ENCODE results near the gene PRR11.

PRR11 gene

GRCh38 chr17:59238906-59239305, 83.4 kb downstream of the PRR11 start:
- Histone ChIP-seq H2AFZ (ENCODE audit: low read depth, low read length) (no peak overlapping the region), H3K36me3 (ENCODE audit: insufficient read depth, low read length) (no peaks in the 10 kb centered on the region), H3K9me3 (ENCODE audit: insufficient read depth, low read length, severe bottlenecking) (no peaks in the 10 kb centered on the region), H3K4me3 (ENCODE audit: low read depth in 1 of 2, low read length in 2 of 2) (no peak overlapping the region), H3K4me1 (ENCODE audit: insufficient read depth, low read length) (no peaks in the 10 kb centered on the region), H3K27me3 (ENCODE audit: insufficient read depth, low read length, poor library complexity) (no peaks in the 10 kb centered on the region), H4K20me1 (ENCODE audit: insufficient read depth, low read length) (no peaks in the 10 kb centered on the region), H3K27ac (ENCODE audit: low read length) (no peak overlapping the region), H3K9ac (ENCODE audit: low read depth, low read length) (no peak overlapping the region), H3K4me2 (ENCODE audit: insufficient read depth, low read length) (no peak overlapping the region), H3K79me2 (ENCODE audit: insufficient read depth, low read length) (no peaks in the 10 kb centered on the region)
- no peak for TF ChIP-seq EZH2 (IDR thresholded peaks at IDR 0.05; ENCODE audit: borderline replicate concordance, low read depth, low read length, severe bottlenecking)
- TF ChIP-seq, protein P1, sequence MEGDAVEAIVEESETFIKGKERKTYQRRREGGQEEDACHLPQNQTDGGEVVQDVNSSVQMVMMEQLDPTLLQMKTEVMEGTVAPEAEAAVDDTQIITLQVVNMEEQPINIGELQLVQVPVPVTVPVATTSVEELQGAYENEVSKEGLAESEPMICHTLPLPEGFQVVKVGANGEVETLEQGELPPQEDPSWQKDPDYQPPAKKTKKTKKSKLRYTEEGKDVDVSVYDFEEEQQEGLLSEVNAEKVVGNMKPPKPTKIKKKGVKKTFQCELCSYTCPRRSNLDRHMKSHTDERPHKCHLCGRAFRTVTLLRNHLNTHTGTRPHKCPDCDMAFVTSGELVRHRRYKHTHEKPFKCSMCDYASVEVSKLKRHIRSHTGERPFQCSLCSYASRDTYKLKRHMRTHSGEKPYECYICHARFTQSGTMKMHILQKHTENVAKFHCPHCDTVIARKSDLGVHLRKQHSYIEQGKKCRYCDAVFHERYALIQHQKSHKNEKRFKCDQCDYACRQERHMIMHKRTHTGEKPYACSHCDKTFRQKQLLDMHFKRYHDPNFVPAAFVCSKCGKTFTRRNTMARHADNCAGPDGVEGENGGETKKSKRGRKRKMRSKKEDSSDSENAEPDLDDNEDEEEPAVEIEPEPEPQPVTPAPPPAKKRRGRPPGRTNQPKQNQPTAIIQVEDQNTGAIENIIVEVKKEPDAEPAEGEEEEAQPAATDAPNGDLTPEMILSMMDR (IDR thresholded peaks at IDR 0.05; ENCODE audit: borderline replicate concordance, extremely low read depth, low read length, poor library complexity, severe bottlenecking) = no peak
- DNase-seq (no peak), ATAC-seq (ENCODE audit: insufficient read depth, low read depth) (no peak)

GRCh38 chr17:59244081-59244480, 88.5 kb downstream of the PRR11 start:
- Histone ChIP-seq H4K20me1 (ENCODE audit: insufficient read depth, low read length) (no peaks in the 10 kb centered on the region), H3K4me3 (ENCODE audit: low read depth in 1 of 2, low read length in 2 of 2) (no peak overlapping the region), H3K36me3 (ENCODE audit: insufficient read depth, low read length) (no peaks in the 10 kb centered on the region), H3K79me2 (ENCODE audit: insufficient read depth, low read length) (no peaks in the 10 kb centered on the region), H3K9ac (ENCODE audit: low read depth, low read length) (no peak overlapping the region), H3K27me3 (ENCODE audit: insufficient read depth, low read length, poor library complexity) (no peaks in the 10 kb centered on the region), H2AFZ (ENCODE audit: low read depth, low read length) (no peak overlapping the region), H3K27ac (ENCODE audit: low read length) (no peak overlapping the region), H3K4me2 (ENCODE audit: insufficient read depth, low read length) (no peak overlapping the region), H3K9me3 (ENCODE audit: insufficient read depth, low read length, severe bottlenecking) (no peaks in the 10 kb centered on the region), H3K4me1 (ENCODE audit: insufficient read depth, low read length) (no peaks in the 10 kb centered on the region)
- DNase-seq = no peak
- no peak for ATAC-seq (ENCODE audit: insufficient read depth, low read depth)
- TF ChIP-seq, protein P1 (IDR thresholded peaks at IDR 0.05; ENCODE audit: borderline replicate concordance, extremely low read depth, low read length, poor library complexity, severe bottlenecking) = no peak

All from DND-41 (cell line).